Right renal pelvis (tissue), 4 donors: Measurements from ENCODE around the gene STAT1. TPM values are rescaled to one million over a fixed set of nuclear protein-coding genes. Genes with fewer than 3 reads are reported as not detected.
A peak's percentile ranks its signal among the peaks of the same experiment; 100 is the strongest.

Source experiments
- DNase-seq, 4 donors: peaks; one replicate each; pipeline ENCODE4 v3.0.0-alpha.2; 2013; ENCODE audit warnings: low read depth in 4 of 4, low spot score in 3 of 4, missing footprints in 1 of 4
- polyA plus RNA-seq, 4 donors: library from polyadenylated mRNA; unstranded; fragments of 120-200 nt; gene quantifications; one replicate each; pipeline ENCODE4 v1.2.1, GENCODE V29; 2013; ENCODE audit not compliant: insufficient read length in 4 of 4

Gene STAT1
- polyA plus RNA-seq, 4 donors = 118 to 145 (median 133) TPM

GRCh38 chr2:190986221-190986953 lies 27.6 kb downstream of the STAT1 start:
- no peak for DNase-seq

- DNase-seq = no peak
These were observed 29.4 kb downstream of the STAT1 start for GRCh38 chr2:190984595-190984994.

GRCh38 chr2:190982262-190983034 lies 31.5 kb downstream of the STAT1 start:
- no peak for DNase-seq

GRCh38 chr2:190981733-190982132 lies 32.2 kb downstream of the STAT1 start:
- no peak for DNase-seq

- DNase-seq = no peak
These were observed 32.6 kb downstream of the STAT1 start for GRCh38 chr2:190981333-190981732.

GRCh38 chr2:190980630-190981209 lies 33.3 kb downstream of the STAT1 start:
- peak in 1 of 4 donors; percentile 12 for DNase-seq

DNA sequence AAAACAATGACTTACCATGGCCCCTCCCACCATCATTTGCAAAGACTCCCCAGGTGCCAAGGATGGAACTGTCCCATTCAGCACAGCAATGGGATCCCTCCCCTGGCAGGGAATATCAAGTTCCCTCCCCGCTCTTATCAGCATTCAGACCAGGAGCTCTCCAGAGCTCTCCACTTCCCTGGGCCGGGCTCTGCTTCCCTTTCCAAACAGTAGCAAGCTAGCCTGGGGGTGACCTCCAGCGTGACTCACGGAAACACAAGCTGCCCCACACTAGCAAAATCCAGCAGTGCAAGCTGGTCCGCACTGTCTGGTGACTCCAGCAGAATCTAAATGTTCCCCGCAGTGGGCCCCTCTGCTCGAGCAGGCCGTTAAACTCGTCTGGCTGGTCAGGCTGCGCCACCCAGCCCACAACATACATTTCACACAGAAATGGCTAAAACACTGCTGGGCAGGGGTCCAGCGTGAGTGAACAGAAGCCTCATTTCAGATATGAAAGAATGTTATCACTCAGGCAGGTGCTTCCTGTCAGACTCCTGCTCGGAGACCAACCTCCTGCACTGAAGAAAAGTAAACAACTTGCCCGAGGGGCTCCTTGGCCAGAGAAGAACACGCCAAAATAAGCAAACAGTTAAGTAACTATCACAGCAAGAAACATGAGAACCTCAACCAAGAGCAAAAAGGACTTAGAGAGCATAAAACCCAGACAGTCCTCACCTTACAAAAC lies 33.9 kb downstream of the STAT1 start:
- DNase-seq = peak; percentile 61 to 83 (median 72)

GRCh38 chr2:190978389-190979053 lies 35.5 kb downstream of the STAT1 start:
- DNase-seq = no peak

DNA sequence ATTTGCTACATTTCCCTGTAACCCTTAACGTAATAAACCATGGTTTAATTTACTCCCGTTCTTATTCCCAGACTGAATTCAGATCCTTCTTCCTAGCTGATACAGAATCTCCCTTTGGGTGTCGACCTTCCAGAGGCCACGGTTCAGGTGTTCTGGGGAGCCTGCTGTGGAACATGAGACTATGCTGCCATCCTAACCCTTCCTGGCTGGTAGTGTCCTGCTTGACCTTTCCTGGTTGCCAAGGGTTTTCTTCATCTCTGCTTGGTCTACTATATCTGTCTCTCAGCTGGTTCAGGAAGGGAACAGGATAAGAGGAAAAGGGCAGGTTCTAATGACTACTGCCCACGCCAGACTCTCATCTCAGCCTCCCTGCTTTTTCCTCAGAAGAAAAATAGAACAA lies 36.5 kb downstream of the STAT1 start:
- no peak for DNase-seq

DNA sequence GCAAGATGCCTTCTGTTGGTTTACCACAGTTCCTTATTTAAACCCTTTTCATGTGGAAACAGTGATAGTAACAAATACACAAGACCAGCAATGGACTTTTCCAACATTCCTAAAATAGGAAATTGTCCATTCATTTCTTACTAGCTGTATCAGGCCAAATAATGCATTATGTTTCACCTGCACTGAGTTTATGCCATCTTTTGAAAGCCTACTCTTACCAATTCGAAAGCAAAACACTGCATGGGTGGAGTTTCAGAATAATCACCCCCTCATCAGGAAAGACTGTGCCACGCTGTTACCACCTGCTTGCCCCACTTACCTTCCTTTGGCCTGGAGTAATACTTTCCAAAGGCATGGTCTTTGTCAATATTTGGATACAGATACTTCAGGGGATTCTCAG lies 37.5 kb downstream of the STAT1 start:
- DNase-seq = no peak

GRCh38 chr2:190974629-190975361 lies 39.2 kb downstream of the STAT1 start:
- no peak for DNase-seq

DNA sequence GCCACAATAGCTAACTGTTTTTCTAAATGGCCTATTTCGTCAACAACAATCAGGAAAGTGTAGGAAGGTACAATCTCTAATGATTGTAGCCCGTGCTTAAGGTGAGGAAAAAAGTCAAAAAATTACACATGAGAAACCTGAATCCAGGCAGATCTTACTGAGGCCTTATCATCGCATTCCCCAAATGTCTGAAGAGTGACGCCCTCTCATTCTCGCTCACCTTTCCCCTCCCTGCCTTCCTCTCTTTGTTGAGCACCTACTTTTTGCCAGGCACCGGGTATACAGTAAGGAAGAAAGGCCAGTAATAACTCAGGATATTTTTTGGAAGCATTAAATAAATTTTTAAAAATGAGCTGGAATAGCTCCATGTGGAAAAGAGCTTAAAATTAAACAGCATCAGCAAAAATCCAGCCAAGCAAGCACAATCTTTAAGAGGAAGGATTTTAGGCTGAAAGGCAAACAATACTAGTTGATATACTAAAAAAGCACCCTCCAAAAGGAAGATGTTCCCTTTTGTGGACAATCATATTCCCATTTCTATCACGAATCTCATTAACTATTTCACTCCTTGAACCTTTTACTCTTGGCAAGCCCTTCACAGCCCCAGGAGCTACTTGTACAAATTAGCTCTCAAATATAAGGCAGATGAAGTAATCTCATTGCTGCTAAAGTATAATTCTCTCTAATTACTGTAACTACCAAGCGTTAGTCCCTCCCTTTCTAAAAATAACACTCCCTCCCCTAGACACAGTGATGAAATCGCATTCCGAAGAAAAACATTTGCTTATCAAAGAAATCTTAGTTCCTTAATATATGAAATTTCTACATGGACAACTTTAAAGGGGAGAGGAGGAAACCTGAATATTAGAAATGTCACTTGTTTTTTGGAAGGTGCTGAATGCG lies 40.0 kb downstream of the STAT1 start:
- no peak for DNase-seq

GRCh38 chr2:190973262-190973661 lies 40.7 kb downstream of the STAT1 start:
- no peak for DNase-seq

- DNase-seq = no peak
These were observed 41.1 kb downstream of the STAT1 start for GRCh38 chr2:190972846-190973245.

- DNase-seq = no peak
These were observed 41.8 kb downstream of the STAT1 start for GRCh38 chr2:190972213-190972612.

DNA sequence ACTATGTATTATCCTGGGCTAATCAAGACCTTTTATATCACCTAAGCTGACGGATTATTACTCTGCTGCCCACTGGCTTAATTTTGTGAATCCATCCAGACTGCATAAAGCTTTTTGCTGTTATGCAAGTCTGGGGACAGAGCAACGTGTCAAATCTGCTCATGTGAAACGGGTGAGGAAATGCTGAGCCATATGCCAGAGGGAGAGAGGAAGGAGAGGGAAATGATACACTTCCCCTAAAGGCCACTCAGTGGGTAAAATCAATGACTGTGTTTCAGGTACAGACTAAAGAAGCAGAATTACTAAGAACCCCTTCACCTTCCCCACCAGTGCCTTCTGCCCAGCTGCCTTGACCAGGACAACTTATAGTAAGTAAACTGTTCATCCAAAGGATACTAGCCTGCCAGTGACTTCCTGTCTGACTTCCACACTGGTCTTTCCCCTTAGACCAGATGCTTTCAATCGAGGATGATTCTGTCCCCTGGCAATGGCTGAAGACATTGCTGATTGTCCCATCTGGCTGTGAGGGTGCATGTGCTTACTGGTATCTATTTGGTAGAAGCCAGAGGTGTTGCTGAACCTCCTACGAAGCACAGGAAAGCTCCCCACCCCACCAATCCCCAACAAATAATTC lies 43.0 kb downstream of the STAT1 start:
- DNase-seq = no peak

DNA sequence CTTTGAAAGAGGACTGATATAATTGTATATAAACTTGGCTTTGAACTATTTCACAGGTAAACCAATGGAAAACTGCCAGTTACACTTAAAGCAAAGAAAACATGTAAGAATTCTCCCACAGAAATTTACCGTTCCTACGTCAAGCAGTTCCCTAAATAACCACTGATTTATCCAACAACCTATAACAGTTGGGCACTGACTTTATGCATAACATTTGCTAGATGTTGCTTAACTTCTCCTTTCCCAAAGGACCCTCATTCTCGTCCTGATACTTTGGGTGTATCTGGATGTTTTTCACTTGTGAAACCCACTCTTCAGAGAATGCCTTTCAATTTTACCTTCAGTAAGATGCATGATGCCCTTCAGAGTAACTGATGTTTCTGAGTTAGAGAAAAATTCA lies 43.8 kb downstream of the STAT1 start:
- no peak for DNase-seq

- DNase-seq = no peak
These were observed 45.4 kb downstream of the STAT1 start for GRCh38 chr2:190968522-190968921.
